A549 treated with GW870086 at 1 μM for 4 hours (cell line): ENCODE measurements around the gene IL9. TPM values are rescaled to one million over a fixed set of nuclear protein-coding genes. Genes with fewer than 3 reads are reported as not detected.

ENCODE experiments used
- total RNA-seq: library from RNA; stranded (reverse); fragments of 200-300 nt; extraction: Qiagen RNA extraction; gene quantifications from 5 replicates; pipeline ENCODE4 v1.2.3, GENCODE V29; 2022; ENCODE audit warnings: low read depth

IL9 gene
- total RNA-seq: not detected in 5 replicates

DNA sequence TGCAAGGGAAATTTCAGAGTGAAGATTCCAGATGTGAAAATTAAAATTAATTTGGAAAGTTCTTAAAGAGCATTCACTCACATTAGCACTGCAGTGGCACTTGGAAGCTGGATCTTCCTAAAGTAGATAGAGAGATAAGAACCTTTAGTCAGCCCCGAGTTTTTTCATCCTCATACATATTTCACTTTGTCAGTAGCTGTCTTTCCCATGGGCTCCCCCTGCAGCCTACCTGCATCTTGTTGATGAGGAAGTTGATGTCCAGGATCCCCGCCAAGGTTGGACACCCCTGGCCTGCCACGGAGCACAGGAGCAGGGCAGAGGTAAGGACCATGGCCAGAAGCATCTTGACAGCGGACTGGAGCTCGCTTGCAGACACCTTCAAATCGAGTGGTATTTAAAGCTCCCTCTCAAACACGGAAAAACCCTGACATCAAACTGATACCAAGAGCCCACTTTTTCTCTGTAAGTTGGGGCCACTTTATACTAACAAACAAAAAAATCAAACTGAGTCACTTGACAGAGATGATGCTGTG is at the start of gene IL9:
Gene IL9 (minus strand): TSS at position 368 of the 533 bp plus-strand sequence. CDS start 25 bp downstream, at position 343.

Other genes with a start within 250 kb of the IL9 start
- 0.07 to 0.12 TPM in 2 of 5 replicates, not detected in the others for gene SLC25A48, start 61.2 kb downstream of the IL9 start, total RNA-seq
- gene LECT2, start 59.1 kb upstream of the IL9 start, total RNA-seq: not detected in 5 replicates
- 1,294 to 1,839 TPM (median 1,618 TPM) in 5 replicates for gene TGFBI, start 133.1 kb upstream of the IL9 start, total RNA-seq
- gene SMAD5, start 237.0 kb upstream of the IL9 start, total RNA-seq: 19.4 to 34.0 TPM (median 31.2 TPM) in 5 replicates